HG03175 (cell line): ENCODE results near the gene RRP36.

Source experiments
- ATAC-seq: cut with Tn5 transposase; IDR thresholded peaks from one replicate; pipeline ENCODE4 v1.9.1; 2021; ENCODE audit warnings: mild to moderate bottlenecking, moderate library complexity; ENCODE audit not compliant: unreplicated experiment

RRP36 gene

GRCh38 chr6:43060755-43061633, 39.6 kb downstream of the RRP36 start:
- ATAC-seq = no peak

GRCh38 chr6:43061861-43062260, 40.4 kb downstream of the RRP36 start:
- no peak for ATAC-seq

GRCh38 chr6:43062818-43063217, 41.4 kb downstream of the RRP36 start:
- no peak for ATAC-seq

GRCh38 chr6:43070028-43070632, 48.7 kb downstream of the RRP36 start:
- ATAC-seq = no peak

GRCh38 chr6:43074847-43075669, 53.6 kb downstream of the RRP36 start:
- ATAC-seq = no peak

GRCh38 chr6:43075670-43076463, 54.4 kb downstream of the RRP36 start, which contains the start of gene PTK7:
PTK7 (plus strand) TSS chr6:43076314; CDS start chr6:43076489, 175 bp downstream.
- ATAC-seq = no peak

- ATAC-seq = no peak
These were observed 55.3 kb downstream of the RRP36 start for GRCh38 chr6:43076464-43077332.

- ATAC-seq = no peak
These were observed 55.9 kb downstream of the RRP36 start for GRCh38 chr6:43077333-43077809.

- no peak for ATAC-seq
These were observed 56.6 kb downstream of the RRP36 start for GRCh38 chr6:43077981-43078511.

- ATAC-seq = no peak
These were observed 57.3 kb downstream of the RRP36 start for GRCh38 chr6:43078691-43079090.
